NB4 (cell line): ENCODE measurements around the gene DGKI.

ENCODE experiments used
- DNase-seq: peaks from one replicate; pipeline ENCODE4 v3.0.0; 2010; ENCODE audit warnings: low read depth
- H3K4me3 ChIP-seq: one replicate; pipeline ENCODE4 v1.5.1; 2011; ENCODE audit warnings: mild to moderate bottlenecking, low read depth, low read length, moderate library complexity
- MYC ChIP-seq: IDR thresholded peaks from 2 replicates; pipeline ENCODE4 v1.6.1; 2011; ENCODE audit warnings: low read depth, low read length
- POLR2A ChIP-seq: IDR thresholded peaks from 2 replicates; pipeline ENCODE4 v1.6.1; 2011; ENCODE audit warnings: mild to moderate bottlenecking; ENCODE audit not compliant: insufficient read length; ENCODE audit errors: extremely low read depth
- TF ChIP-seq, protein P1 (sequence below): IDR thresholded peaks from one replicate; pipeline ENCODE4 v1.5.1; 2012; ENCODE audit warnings: low read depth, low read length
- TF ChIP-seq, protein P2 (sequence below): IDR thresholded peaks from 2 replicates; pipeline ENCODE4 v1.6.1; 2011; ENCODE audit warnings: low read depth, low read length

The DGKI gene

DNA sequence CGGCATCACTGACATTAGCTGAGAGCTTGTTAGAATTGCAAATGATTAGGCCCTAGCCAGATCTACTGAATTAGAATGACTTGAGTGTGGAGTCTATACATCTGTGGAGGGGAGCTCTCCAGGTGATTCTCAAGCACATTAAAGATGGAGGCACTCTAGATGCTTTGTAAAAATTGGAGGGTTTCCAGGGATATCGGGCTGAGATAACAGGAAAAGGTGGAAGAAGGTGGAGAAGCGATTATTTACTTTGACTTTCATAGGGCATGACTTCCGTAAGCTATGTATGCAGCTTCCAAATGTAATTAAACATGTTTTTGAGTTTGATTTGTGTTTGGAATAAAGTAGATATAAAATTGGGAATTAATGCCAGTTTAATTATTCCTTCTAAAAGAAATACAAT, 268.2 kb downstream of the DGKI start:
- DNase-seq, result no peak
- TF ChIP-seq, protein P1, sequence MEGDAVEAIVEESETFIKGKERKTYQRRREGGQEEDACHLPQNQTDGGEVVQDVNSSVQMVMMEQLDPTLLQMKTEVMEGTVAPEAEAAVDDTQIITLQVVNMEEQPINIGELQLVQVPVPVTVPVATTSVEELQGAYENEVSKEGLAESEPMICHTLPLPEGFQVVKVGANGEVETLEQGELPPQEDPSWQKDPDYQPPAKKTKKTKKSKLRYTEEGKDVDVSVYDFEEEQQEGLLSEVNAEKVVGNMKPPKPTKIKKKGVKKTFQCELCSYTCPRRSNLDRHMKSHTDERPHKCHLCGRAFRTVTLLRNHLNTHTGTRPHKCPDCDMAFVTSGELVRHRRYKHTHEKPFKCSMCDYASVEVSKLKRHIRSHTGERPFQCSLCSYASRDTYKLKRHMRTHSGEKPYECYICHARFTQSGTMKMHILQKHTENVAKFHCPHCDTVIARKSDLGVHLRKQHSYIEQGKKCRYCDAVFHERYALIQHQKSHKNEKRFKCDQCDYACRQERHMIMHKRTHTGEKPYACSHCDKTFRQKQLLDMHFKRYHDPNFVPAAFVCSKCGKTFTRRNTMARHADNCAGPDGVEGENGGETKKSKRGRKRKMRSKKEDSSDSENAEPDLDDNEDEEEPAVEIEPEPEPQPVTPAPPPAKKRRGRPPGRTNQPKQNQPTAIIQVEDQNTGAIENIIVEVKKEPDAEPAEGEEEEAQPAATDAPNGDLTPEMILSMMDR, result no peak
- TF ChIP-seq MYC (no peak), POLR2A (no peak)
- TF ChIP-seq, protein P2, sequence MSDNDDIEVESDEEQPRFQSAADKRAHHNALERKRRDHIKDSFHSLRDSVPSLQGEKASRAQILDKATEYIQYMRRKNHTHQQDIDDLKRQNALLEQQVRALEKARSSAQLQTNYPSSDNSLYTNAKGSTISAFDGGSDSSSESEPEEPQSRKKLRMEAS, result no peak
- no peak overlapping the region for H3K4me3 ChIP-seq

DNA sequence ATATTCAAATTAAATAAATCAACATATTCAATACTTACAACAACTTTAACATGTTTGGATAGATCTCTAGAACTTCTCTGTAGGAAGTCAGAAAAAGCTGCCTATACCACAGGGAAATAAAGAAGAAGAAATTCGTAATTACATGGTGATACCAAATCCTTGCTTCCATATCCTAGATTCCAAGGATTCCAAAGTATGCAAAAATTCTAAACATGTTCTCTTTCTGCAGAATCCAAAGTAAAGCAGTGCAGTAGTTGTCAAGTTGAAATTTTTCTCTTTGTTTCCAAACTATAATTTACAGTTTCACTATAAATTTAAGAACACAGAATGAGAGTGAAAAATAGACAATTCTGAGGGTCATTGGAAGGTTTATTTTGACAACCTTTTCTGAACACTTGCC, 269.6 kb downstream of the DGKI start:
- no peak for DNase-seq
- no peak overlapping the region for H3K4me3 ChIP-seq
- TF ChIP-seq, protein P2, result no peak
- TF ChIP-seq MYC (no peak), POLR2A (no peak)
- TF ChIP-seq, protein P1, result no peak

DNA sequence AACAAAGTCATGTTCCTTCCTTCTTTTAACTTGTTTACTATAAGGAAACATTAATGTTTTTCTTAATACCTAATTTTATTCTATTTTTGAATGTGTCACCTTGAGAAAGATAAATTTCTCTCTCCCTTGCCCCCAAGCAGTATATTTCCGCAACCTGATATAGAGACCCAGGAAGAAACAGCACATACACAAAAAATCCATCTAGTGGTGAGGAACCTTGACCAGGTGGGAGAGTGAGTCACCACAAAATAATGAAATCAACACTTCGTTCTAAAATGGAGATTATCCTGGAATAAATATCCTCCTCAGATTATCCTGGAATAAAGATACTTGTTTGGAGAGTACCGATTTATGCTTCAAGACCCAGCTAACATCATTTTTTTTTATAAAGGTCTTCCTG, 270.3 kb downstream of the DGKI start:
- no peak overlapping the region for H3K4me3 ChIP-seq
- DNase-seq, result no peak
- TF ChIP-seq POLR2A (no peak), MYC (no peak)
- TF ChIP-seq, protein P1, result no peak
- TF ChIP-seq, protein P2, result no peak

DNA sequence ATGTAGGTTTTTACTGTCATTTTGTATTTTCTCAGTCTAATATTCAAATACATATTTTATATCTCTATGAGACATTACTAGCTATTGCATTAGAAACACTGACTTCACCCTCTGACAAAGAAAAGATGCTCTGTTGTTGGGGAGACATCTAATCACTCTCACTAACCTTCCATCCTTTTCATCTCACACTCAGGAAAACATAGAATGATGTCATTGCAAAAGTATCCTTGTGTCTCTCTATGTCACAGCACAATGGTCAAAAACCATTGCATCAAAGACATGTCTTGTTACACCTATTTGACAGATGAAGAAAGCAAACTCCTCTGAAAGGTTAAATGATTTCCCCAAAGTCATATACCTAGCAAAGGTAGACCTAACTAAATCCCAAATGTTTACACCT, 272.0 kb downstream of the DGKI start:
- no peak overlapping the region for H3K4me3 ChIP-seq
- DNase-seq, result no peak
- TF ChIP-seq, protein P1, result no peak
- no peak for TF ChIP-seq MYC
- TF ChIP-seq, protein P2, result no peak
- no peak for TF ChIP-seq POLR2A

DNA sequence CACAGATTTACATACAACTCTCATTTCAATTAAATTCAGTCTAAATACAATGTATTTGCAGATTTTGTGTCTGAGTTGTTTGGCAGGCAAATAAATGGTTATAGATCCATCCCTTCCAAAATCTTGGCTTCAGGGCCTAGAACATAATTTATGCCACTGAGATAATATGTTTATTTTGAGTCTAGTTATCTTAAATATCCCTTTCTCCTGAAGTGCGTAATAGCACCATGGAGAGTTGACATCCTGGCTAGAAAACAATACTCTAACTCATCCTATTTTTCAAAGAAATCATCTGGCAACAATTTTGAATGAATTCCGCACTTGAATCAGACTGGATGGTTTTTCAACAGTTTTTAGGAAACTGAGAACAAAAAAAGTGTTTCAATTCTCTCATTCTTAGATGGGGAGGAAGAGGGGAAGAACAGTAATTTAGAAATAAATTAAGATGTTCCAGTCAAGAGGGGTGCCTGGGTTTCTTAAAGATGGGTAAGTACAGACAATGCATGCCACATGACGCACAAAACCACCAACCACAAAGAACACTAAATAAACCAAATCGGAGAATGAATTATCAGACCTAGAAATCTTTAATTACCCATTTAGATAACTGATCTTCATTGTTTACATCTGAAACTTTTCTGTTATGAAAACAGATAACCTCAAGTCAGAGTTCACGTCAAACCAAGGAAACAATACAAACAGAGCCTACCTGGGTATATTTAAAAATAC, 274.6 kb downstream of the DGKI start:
- H3K4me3 ChIP-seq, result no peak overlapping the region
- DNase-seq, result no peak
- TF ChIP-seq, protein P2, result no peak
- TF ChIP-seq POLR2A (no peak), MYC (no peak)
- TF ChIP-seq, protein P1, result no peak

DNA sequence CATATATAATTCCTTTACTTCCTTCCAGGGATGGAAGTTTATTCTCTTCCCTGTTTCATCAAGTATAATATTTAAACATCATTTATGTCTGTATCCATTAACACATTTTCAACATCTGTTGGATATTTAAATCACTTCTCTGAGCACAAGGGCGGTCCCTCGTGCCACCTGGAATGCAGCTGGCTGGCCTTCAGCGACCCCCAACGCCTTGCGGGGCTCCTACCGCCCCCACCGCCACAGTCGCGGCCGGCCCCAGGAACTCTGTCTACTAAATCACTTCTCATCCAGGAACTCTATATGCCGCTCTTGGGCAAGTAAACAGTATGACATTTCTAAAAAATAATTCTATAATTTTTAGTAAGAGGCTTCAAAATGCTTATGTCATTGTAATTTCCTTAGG, 282.1 kb downstream of the DGKI start:
- no peak for DNase-seq
- TF ChIP-seq, protein P2, result no peak
- TF ChIP-seq POLR2A (no peak), MYC (no peak)
- TF ChIP-seq, protein P1, result no peak
- H3K4me3 ChIP-seq, result no peak overlapping the region
